ENCODE results near the gene CD207.
"Not testable (repeated sequence)": the region's sequence is repeated elsewhere in the genome, so short reads cannot be mapped to it uniquely, and the experiment has no call there.

DNA sequence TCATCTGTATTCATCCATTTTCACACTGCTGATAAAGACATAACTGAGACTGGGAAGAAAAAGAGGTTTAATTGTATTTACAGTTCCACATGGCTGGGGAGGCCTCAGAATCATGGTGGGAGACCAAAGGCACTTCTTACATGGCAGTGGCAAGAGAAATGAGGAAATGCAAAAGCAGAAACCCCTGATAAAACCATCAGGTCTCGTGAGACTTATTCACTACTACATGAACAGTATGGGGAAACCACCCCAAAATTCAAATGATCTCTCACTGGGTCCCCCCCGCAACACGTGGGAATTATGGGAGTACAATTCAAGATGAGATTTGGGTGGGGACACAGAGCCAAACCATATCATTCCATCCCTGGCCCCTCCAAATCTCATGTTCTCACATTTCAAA is 37.6 kb downstream of the CD207 start:
- TF ChIP-seq, protein P1, sequence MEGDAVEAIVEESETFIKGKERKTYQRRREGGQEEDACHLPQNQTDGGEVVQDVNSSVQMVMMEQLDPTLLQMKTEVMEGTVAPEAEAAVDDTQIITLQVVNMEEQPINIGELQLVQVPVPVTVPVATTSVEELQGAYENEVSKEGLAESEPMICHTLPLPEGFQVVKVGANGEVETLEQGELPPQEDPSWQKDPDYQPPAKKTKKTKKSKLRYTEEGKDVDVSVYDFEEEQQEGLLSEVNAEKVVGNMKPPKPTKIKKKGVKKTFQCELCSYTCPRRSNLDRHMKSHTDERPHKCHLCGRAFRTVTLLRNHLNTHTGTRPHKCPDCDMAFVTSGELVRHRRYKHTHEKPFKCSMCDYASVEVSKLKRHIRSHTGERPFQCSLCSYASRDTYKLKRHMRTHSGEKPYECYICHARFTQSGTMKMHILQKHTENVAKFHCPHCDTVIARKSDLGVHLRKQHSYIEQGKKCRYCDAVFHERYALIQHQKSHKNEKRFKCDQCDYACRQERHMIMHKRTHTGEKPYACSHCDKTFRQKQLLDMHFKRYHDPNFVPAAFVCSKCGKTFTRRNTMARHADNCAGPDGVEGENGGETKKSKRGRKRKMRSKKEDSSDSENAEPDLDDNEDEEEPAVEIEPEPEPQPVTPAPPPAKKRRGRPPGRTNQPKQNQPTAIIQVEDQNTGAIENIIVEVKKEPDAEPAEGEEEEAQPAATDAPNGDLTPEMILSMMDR (IDR thresholded peaks at IDR 0.05), result not testable (repeated sequence)
- not testable (repeated sequence) for TF ChIP-seq POLR2A, EP300, POLR2AphosphoS5 (IDR thresholded peaks at IDR 0.05)

Measured in sigmoid colon (tissue), 4 donors.